HG03066 (cell line): ENCODE data around the gene PRICKLE4.

ENCODE experiments used
- ATAC-seq: cut with Tn5 transposase; IDR thresholded peaks from one replicate; pipeline ENCODE4 v1.9.1; 2021; ENCODE audit warnings: low read depth; ENCODE audit not compliant: unreplicated experiment

Gene PRICKLE4

GRCh38 chr6:41780551-41781365 lies at the start of gene PRICKLE4:
Gene PRICKLE4, plus strand, starts transcription at chr6:41780782. Its CDS starts 2,692 bp downstream, at chr6:41783474.
- ATAC-seq: no peak

- no peak for ATAC-seq
These were observed 49.0 kb upstream of the PRICKLE4 start for GRCh38 chr6:41731561-41732086.

GRCh38 chr6:41732149-41732548 lies 48.4 kb upstream of the PRICKLE4 start:
- no peak for ATAC-seq

- peak; percentile 44 for ATAC-seq
These were observed 47.8 kb upstream of the PRICKLE4 start for GRCh38 chr6:41732591-41733359.

DNA sequence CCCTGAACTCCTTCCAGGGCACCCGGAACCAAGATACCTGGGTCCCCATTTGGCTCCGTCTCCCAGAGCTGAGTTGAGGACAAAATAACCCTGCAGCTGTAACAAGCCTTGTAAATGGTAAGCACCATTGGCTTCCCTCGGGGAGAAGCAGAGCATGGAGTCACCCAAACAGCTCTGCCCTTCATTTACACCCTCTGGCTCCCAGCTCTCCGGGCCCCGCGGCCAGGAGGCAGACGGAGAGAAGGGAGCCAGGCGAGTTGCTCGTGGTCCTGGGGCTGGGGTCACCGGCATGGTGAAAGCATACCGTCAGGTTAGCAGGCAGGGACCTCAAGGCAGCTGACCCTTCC lies 47.2 kb upstream of the PRICKLE4 start:
- no peak for ATAC-seq

- peak; percentile 36 for ATAC-seq
These were observed 46.6 kb upstream of the PRICKLE4 start for GRCh38 chr6:41733707-41734665.

DNA sequence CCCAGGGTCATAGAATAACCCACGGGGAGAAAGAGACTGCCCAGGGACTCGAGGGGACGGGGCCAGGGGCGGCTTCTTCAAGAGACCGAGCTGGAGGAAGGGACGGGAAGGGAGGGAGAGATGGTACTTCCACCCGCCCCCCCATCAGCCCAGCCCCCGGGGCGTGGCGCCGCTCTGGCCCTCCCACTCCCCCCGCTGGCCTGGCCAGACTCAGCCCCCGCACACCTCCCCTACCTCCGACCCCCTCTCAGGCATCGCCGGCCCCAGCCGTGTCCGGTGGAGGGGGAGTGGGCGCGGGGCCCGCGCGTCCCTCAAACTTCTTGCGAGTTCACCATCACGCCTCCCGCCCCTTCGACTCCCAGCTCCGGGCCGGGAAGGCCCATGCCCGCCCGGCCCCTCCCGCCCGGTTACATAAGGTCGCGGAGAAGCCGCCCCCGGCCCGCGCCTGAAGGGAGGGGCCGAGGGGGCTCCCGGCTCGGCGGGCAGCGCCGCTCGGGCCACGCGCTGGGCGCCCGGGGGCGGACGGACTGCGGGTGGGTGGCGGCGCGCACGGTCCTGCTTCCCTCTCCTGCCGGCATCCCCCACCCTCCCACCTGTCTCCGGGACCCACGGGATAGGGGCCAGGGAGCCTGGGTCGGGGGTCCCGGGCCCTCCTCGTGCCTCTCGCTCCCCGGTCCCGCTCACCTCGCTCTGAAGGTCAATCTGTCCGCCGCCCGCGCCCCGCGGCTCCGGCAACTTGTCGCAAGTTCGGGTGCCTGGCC lies 45.7 kb upstream of the PRICKLE4 start:
- peak; percentile 29 for ATAC-seq

DNA sequence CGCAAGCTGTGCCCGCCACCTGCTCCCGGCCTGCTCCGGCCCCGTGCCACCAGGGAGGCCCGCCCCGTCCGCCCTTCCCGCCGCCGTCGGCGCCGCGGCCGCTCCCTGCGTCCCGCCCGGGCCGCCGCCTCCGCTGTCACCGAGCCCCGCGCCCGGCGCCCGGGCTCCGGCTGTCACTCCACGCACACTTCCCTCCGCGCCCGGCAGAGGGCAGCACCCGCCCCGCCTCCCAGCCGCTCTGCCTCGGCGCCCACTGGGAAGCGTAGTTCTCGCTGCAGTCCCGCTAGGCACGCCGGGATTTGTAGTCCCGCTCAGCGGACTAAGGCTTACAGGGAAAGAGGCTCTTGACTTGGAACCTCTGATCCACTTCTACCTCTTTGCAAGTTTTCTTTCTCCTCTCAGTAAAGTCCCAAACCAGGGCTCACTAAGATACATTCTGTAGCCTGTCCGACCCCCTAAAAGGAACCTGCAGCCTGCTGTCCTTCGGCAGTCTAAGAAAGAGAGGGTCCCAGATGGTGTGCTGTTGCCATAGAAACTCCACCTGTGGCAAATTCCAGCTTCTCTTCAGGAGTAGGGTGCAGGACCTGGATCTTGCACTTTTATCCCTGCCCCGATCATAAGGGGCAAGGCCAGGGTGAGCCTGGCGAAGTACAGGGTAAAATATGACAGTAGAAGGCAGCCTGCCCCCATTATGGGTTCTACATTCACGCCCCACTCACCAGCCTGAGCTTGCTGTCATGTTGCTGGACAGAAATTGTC lies 45.0 kb upstream of the PRICKLE4 start, which contains the start of gene TFEB:
Gene TFEB (minus strand): TSS at position 182 of the 759 bp plus-strand sequence. CDS start 44,395 bp downstream, outside the sequence.
- peak; percentile 42 for ATAC-seq

DNA sequence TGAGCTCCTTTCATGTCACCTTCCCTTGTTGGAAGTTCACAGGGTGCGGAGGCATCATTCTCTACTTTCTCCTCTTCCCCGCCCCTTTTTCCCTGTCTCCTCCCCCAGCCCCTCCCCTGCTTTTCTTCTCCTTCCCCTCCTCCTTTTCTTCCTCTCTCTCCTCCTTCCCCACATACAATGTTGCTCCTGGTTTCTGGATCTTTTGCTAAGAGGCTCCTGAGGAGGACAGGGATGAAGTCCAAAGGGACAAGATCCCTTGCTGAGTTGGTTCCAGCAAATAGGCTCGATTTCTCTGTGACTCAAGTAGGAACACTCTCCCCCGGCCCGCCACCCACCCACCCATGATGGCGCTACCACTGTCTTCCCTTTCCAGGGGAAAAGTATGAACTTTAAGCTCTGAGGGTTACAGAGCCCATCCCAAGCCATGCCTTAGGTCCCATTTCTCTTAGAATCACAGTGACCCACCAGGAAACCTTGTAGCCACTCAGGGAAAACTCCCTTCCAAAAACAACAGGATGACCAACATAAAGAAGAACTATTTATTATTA lies 44.3 kb upstream of the PRICKLE4 start:
- ATAC-seq: no peak

DNA sequence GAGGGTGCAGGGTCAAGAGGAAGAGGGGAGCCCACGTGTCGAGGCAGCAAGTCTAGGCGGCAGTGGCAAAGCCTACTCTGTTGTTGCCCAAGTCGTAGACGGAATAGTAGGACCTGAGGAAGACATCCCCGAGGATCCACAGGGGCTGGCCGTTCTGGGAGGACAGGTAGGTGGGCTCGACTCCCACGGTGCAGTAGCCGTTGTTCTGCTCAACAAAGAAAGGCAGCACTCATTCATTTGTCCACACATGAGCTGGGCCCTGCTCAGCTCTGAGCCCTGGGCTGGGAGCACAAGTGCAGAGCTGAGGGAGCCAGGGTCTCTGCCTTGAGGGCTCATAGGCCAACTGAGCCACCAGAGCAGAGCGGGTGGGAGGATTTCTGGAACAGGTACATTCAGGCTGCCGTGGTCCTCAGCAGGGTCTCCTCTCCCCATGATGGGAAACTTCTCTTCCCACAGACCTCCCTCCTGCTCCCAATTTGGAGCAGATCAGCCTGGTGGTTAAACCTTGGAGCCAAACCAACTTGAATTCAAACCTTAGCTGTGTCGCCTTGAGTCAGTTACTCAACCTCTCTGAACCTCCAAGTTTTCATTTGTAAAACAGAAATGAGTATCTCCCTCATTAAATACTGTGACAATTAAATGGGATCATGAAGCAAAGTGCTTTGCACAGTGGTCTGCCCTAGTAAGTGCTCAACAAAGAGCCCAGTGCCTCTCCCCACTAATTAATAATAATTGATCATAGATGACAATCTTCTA lies 43.6 kb upstream of the PRICKLE4 start:
- no peak for ATAC-seq

DNA sequence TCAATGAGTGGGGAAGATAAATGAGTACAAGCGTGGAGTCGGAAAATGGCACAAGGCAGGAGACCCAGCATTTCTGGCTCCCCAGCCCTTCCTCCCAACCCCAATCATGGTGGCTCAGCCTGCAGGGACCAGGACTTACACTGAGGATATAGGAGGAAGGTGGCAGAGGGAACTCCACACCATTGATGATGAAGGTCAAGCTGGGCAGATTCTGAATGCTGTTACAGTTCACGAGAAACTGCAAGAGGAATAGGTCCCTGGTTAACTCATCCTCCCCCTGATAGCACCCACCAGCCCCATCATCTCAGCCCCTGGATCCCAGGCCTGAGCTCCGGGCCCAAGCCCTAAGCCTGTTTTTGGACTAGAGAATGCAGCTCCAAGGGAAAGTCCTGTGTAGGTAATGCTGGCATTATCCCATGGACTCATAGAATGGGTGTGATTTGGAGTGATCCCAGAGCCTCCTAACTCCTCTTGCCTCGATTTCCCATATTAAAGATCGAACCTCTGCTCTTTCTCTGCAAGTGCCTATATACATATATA lies 42.9 kb upstream of the PRICKLE4 start:
- ATAC-seq: no peak

- no peak for ATAC-seq
These were observed 41.5 kb upstream of the PRICKLE4 start for GRCh38 chr6:41739041-41739440.

DNA sequence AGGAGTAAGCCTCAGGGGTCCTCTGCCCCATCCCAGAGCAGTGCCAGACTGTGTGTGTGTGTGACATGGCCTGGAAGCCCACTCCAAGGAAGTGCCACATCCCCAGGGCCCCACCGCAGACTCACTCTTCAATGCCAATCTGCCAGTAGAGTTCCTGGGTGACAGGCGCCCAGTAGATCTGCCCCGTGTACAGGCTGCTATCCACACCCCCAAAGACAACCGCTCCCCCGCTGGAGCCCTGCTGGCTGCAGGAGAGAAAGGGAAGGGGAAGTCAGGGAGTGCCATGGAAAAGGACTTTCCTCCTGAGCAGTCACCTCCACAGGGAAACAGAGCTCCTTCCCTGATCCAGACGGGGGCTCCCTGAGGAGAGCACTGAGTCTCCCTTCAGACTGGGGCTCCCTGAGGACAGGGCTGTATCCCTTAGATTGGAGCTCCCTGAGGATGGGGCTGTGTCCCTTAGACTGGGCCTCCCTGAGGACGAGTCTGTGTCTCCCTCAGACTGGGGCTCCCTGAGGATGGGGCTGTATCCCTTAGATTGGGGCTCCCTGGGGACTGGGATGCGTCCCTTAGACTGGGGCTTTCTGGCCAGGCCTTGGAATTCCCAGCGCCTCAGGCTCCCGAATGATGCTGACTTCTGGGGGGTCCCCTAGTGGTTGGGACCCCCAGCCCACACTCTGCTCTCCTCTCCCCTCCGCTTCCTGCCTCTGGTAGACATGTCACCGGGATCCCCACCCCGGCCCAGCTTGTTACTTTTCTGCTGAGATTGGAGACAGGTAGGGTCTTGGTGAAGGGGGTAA lies 40.0 kb upstream of the PRICKLE4 start:
- ATAC-seq: no peak

GRCh38 chr6:41741625-41742490 lies 38.7 kb upstream of the PRICKLE4 start:
- no peak for ATAC-seq

GRCh38 chr6:41743406-41744235 lies 37.0 kb upstream of the PRICKLE4 start:
- ATAC-seq: no peak
